ENCODE data around the gene RIF1.

DNA sequence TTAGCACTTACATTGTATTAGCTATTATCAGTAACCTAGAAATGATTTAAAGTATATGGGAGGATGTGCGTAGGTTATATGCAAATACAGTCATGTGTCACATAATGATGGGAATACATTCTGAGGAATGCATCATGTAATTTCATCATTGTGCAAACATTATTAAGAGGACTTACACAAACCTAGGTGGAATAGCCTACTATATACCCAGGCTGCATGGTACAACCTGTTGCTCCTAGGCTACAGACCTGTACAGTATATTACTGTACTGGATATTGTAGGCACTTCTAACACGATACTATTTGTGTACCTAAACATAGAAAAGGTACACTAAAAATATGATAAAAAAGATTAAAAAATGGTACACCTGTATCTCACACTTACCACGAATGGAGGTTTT lies 7.9 kb downstream of the RIF1 start:
- TF ChIP-seq POLR2AphosphoS5 (IDR thresholded peaks at IDR 0.05) (no peak), POLR2A (IDR thresholded peaks at IDR 0.05) (no peak), EP300 (IDR thresholded peaks at IDR 0.05; ENCODE audit: low read depth) (no peak)
- TF ChIP-seq, protein P1, sequence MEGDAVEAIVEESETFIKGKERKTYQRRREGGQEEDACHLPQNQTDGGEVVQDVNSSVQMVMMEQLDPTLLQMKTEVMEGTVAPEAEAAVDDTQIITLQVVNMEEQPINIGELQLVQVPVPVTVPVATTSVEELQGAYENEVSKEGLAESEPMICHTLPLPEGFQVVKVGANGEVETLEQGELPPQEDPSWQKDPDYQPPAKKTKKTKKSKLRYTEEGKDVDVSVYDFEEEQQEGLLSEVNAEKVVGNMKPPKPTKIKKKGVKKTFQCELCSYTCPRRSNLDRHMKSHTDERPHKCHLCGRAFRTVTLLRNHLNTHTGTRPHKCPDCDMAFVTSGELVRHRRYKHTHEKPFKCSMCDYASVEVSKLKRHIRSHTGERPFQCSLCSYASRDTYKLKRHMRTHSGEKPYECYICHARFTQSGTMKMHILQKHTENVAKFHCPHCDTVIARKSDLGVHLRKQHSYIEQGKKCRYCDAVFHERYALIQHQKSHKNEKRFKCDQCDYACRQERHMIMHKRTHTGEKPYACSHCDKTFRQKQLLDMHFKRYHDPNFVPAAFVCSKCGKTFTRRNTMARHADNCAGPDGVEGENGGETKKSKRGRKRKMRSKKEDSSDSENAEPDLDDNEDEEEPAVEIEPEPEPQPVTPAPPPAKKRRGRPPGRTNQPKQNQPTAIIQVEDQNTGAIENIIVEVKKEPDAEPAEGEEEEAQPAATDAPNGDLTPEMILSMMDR (IDR thresholded peaks at IDR 0.05) = no peak

All from transverse colon (tissue), 4 donors.